ENCODE measurements around the gene NSD2.

The NSD2 gene

GRCh38 chr4:1938027-1938426, 66.8 kb downstream of the NSD2 start:
- TF ChIP-seq POLR2AphosphoS5 (IDR thresholded peaks at IDR 0.05; ENCODE audit: low read depth, low read length), result no peak
- no peak for TF ChIP-seq SIN3A (IDR thresholded peaks at IDR 0.05; ENCODE audit: borderline replicate concordance, insufficient read depth, low read length)

GRCh38 chr4:1939664-1940509, 68.7 kb downstream of the NSD2 start:
- no peak for TF ChIP-seq SIN3A (IDR thresholded peaks at IDR 0.05; ENCODE audit: borderline replicate concordance, insufficient read depth, low read length)

- TF ChIP-seq SIN3A (IDR thresholded peaks at IDR 0.05; ENCODE audit: borderline replicate concordance, insufficient read depth, low read length), result no peak
- TF ChIP-seq FOXP2 (optimal IDR thresholded peaks at IDR 0.05; ENCODE audit: borderline replicate concordance, extremely low read depth, extremely low read length, insufficient read depth), result no peak
- TF ChIP-seq REST (IDR thresholded peaks at IDR 0.05; ENCODE audit: insufficient read depth in 1 of 2, low read depth in 2 of 2, low read length in 2 of 2), result no peak
Measured at GRCh38 chr4:1940566-1940965, 69.4 kb downstream of the NSD2 start.

- no peak for TF ChIP-seq FOXP2 (optimal IDR thresholded peaks at IDR 0.05; ENCODE audit: borderline replicate concordance, extremely low read depth, extremely low read length, insufficient read depth)
- TF ChIP-seq REST (IDR thresholded peaks at IDR 0.05; ENCODE audit: insufficient read depth in 1 of 2, low read depth in 2 of 2, low read length in 2 of 2), result no peak
- no peak for TF ChIP-seq TAF1 (IDR thresholded peaks at IDR 0.05; ENCODE audit: borderline replicate concordance, insufficient read depth, low read length)
- no peak for TF ChIP-seq POLR2AphosphoS5 (IDR thresholded peaks at IDR 0.05; ENCODE audit: low read depth, low read length)
- TF ChIP-seq SIN3A (IDR thresholded peaks at IDR 0.05; ENCODE audit: borderline replicate concordance, insufficient read depth, low read length), result no peak
Measured at GRCh38 chr4:1943928-1944327, 72.7 kb downstream of the NSD2 start.

- TF ChIP-seq SIN3A (IDR thresholded peaks at IDR 0.05; ENCODE audit: borderline replicate concordance, insufficient read depth, low read length) (no peak), TAF1 (IDR thresholded peaks at IDR 0.05; ENCODE audit: borderline replicate concordance, insufficient read depth, low read length) (no peak), POLR2AphosphoS5 (IDR thresholded peaks at IDR 0.05; ENCODE audit: low read depth, low read length) (no peak), REST (IDR thresholded peaks at IDR 0.05; ENCODE audit: insufficient read depth in 1 of 2, low read depth in 2 of 2, low read length in 2 of 2) (no peak), FOXP2 (optimal IDR thresholded peaks at IDR 0.05; ENCODE audit: borderline replicate concordance, extremely low read depth, extremely low read length, insufficient read depth) (no peak)
Measured at GRCh38 chr4:1945124-1945895, 74.1 kb downstream of the NSD2 start.

GRCh38 chr4:1945912-1946311, 74.7 kb downstream of the NSD2 start:
- TF ChIP-seq POLR2AphosphoS5 (IDR thresholded peaks at IDR 0.05; ENCODE audit: low read depth, low read length) (no peak), SIN3A (IDR thresholded peaks at IDR 0.05; ENCODE audit: borderline replicate concordance, insufficient read depth, low read length) (no peak), TAF1 (IDR thresholded peaks at IDR 0.05; ENCODE audit: borderline replicate concordance, insufficient read depth, low read length) (no peak)

All from PFSK-1 (cell line).